ENCODE results near the gene MAFG.

GRCh38 chr17:81927653-81928543 lies at the start of gene MAFG:
- TF ChIP-seq, protein P1, sequence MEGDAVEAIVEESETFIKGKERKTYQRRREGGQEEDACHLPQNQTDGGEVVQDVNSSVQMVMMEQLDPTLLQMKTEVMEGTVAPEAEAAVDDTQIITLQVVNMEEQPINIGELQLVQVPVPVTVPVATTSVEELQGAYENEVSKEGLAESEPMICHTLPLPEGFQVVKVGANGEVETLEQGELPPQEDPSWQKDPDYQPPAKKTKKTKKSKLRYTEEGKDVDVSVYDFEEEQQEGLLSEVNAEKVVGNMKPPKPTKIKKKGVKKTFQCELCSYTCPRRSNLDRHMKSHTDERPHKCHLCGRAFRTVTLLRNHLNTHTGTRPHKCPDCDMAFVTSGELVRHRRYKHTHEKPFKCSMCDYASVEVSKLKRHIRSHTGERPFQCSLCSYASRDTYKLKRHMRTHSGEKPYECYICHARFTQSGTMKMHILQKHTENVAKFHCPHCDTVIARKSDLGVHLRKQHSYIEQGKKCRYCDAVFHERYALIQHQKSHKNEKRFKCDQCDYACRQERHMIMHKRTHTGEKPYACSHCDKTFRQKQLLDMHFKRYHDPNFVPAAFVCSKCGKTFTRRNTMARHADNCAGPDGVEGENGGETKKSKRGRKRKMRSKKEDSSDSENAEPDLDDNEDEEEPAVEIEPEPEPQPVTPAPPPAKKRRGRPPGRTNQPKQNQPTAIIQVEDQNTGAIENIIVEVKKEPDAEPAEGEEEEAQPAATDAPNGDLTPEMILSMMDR (IDR thresholded peaks at IDR 0.05 in 4 of 5, conservative IDR thresholded peaks at IDR 0.05 in 1 of 5): peak in 4 of 5 experiments; percentile 1 to 20 (median 19)
- peak; percentile 92 to 95 for TF ChIP-seq POLR2A (IDR thresholded peaks at IDR 0.05)

Data from gastrocnemius medialis (tissue), 4 donors.